NCI-H2081 (cell line): ENCODE data around the gene MPG.
"Not testable (repeated sequence)": the region's sequence is repeated elsewhere in the genome, so short reads cannot be mapped to it uniquely, and the experiment has no call there.

ENCODE experiments used
- DNase-seq, 2 experiments: peaks; one replicate each; lab custom pipeline; 2025; lab: John Stamatoyannopoulos, UW

MPG gene, protein sequence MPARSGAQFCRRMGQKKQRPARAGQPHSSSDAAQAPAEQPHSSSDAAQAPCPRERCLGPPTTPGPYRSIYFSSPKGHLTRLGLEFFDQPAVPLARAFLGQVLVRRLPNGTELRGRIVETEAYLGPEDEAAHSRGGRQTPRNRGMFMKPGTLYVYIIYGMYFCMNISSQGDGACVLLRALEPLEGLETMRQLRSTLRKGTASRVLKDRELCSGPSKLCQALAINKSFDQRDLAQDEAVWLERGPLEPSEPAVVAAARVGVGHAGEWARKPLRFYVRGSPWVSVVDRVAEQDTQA

DNA sequence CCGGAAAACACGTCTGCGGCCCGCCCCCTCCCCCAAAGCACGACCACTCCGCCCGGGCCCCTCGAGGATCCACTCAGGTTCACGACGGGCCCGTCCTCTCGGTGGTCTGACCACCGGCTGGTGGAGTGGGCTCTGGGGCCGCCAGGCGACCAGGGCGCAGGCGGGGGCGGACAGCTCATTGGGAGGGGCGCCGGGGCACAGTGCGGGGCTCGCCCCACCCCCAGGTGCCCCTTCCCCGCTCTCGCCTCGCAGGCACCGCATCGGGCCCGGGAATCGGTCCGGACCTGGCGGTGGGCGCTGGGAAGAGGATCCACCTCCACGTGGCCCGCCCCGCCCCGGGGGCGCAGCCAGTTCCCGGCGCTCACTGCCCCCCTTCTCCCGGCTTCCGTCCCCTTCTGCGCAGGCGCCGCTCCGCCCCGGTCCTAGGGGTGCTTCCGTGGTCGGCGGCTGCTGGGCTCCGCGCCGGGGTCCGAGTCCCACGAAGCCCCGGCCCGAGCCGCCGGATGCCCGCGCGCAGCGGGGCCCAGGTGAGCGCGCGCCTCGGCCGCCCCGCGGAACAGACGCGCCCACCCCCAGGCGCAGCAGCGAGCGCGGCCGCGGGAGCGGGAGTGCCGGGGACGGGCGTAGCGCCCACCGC lies at the start of gene MPG:
Gene MPG (plus strand): TSS at position 419 of the 637 bp plus-strand sequence. CDS start 85 bp downstream, at position 504.
- peak; percentile 75 to 77 for DNase-seq

- DNase-seq: not testable (repeated sequence)
Observed at GRCh38 chr16:30627-31026, 47.4 kb upstream of the MPG start.

GRCh38 chr16:33154-33876 lies 44.7 kb upstream of the MPG start:
- DNase-seq: not testable (repeated sequence)

DNA sequence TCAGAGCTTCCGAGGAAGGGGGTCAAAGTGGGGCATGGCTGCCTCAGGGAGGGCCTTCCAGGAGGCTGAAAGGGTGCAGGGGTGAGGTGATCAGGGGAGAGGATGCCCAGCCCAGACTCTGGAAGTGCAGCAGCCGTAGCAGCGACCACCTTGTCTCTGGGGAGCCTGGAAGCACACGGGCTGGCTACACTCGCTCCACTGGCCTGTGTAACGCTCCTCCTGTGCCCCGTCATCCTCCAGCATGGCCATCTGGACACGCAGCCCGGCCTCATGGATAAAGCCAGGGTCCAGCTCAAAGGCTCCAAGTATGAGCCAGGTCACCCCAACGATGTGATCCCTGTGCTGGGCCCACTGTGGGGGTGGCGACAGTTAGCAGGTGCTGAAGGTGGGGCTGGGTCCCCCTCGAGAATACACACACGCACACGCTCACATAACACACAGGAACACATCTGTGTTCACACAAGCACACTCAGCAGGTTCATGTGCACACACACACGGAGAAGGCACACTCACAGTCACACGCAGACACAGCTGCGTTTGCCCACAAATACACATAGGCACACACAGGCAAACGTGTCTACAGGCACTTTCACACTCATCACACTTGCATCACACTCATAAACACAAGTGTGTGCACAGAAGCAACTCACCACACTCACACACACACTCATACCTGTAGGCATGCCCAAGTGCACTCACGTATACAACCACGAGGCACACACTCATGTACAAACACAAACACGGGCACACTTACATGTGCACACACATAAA lies 44.0 kb upstream of the MPG start:
- DNase-seq: no peak

- no peak for DNase-seq
Observed at GRCh38 chr16:34648-34987, 43.4 kb upstream of the MPG start.

DNA sequence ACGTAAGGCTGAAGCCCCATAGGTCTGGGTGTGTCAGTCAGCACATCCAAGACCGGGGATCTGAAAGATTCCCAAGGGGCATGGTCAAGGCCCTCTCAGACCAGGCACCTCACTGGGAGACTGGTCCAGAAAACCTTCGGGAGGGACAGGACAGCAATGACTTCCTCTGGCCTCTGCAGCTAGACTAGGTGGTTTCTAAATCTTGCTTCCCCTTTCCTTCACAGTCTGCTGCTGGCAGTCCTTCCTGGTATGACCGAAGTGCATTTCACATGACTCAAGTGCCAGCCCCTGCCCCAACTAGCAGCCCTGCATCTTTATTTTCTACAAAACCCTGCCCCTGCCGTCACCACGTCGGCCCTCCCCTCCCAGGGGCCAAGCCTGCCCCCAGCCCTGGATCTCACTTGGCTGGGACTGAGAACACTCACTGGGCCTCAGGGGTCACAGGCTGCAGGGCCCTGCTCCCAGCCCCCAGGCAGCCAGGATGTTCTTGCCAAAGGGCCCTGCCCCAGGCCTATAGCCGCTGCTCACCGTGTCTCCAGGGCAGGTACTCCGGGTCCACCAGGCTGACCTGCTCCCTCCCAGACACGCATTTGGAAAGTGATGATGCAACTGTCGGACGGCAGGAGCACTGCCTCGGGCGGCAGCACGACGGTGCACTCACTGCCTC lies 42.9 kb upstream of the MPG start:
- DNase-seq: no peak

GRCh38 chr16:35678-36305 lies 42.2 kb upstream of the MPG start:
- DNase-seq: no peak

DNA sequence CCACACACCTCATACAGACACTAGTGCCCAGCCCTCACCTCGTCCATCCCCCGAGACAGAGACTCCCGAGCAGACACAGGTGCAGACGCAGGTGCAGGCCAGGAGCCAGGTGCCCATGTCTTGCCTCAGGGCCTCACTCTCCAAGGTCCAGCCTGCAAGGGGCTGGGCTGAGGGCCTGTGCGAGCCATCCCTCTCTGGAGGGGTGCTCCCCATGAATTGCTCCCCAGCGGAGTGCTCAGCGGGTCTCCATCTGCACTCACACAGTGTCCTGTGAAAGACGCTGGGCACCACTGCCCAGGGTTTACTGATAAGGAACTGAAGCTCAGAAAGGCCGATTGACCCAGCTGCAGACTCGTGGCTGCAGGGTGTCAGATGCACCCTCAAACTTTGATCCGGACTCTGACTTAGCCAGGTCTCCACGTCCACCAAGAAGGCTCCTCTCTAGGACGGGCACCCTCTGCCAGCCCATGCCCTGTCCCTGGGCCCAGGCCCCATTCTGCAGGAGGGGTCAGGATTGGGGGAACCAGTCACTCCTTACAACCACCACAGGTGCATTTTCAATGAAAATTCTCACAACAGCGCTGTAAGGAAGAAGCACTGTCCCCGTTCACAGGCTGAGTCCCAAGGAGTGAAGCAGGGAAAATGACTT lies 41.6 kb upstream of the MPG start:
- DNase-seq: no peak

DNA sequence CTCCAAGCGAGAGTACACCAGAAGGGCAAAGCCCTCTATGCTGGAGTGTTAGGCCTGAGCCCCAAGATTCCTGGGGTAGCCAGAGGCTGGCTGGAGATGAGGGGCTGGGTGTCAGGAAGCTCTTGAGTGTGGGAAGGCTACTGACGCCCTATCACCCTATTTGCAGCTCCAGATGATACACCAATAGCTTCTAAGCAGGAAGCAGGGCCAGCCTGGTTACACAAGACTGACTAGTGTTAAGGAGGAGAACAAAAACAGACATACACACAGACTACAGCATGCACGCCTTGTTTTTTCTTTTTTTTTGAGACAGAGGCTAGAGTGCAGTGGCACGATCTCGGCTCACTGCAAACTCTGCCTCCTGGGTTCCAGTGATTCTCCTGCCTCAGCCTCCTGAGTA lies 40.5 kb upstream of the MPG start:
- DNase-seq: no peak

DNA sequence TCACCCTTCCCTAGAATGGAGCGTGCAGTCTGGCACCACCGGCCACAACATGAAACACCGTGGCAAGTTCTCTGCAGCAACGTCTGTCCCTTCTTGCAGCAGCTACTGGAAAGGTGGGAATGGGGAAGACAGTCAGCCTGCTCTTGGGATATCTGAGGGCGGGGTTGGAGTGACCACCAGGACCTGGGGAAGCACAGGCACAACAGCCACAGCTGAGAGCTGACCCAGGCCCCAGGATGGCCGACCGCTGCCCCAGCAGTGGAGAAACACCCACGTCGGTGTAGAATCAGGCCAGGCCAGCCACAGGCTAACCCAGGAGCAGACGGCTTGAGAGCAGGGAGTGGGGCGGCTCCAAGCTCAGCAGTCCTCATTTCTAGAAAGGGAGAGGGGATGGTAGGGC lies 39.8 kb upstream of the MPG start:
- not testable (repeated sequence) for DNase-seq

DNA sequence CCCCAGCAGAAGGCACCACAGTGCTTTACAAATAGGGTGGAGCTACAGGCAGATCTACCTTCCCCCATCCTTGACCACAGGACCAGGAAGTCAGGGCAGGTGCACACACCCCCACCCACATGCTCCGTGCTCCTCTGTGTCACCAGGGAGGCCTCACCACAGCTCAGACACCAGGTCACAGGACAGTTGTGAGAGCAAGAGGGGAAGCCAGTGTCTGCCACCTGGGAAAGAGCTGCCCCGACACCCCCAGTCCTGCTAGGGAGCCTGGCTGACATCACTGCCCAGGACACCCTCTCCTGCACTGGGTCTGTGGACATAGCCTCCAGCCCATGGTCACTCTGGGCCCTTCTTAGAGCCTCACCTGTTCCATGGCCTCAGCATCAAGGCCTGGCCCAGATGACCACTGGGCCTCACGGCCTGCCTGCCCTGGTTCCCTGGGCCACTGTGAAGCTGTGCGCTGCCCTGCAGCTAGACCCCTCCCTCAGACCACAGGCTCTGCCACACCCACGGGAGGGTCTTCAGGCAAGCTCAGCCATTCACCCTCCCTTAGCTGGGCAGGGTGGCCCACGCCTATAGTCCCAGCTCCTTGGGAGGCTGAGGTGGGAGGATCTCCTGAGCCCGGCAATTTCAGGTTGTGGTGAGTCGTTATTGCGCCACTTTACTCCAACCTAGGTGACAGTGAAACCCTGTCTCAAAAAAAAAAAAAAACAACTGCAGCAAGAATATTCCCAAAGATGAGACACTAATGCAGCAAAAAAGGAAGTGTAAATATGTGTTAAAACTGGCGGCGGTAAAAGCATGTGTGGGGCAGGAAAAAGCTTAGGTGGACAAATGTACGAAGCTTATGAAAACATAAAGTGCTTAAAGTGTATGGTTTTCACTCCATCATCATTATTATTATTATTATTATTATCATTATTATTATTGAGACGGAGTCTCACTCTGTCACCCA lies 38.8 kb upstream of the MPG start:
- no peak for DNase-seq

DNA sequence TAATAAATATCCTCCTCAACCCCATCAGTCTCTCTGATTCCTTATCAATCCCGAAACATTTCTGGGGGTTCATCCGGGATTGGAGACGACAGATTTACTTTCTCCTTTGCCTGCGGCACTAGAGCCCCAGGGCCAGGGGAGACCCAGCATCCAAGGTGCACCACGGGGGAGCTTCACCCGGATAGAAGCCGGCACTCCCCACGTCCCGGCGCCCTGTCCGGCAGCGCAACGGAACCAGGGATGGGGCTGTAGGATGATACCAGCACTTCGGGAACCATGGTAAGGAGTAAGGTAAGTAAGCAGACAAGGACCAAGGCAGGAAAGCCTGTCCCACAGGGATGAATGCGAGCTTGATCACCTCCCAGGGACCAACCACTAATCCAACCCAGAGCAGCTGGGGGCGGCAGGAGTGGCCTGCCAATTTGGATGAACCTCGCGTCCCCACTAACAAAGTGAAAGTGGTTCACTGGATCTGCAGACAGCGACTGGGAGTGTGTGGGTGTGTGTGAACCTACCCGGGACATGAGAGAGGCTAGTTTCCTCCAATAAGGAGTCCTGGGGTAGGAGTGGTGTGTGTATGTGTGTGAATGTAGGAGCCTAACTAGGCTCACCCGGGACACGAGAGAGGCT lies 36.5 kb upstream of the MPG start:
- no peak for DNase-seq

GRCh38 chr16:42069-42457 lies 36.0 kb upstream of the MPG start:
- no peak for DNase-seq

GRCh38 chr16:42691-43090 lies 35.3 kb upstream of the MPG start:
- no peak for DNase-seq

- no peak for DNase-seq
Observed at GRCh38 chr16:43294-43693, 34.7 kb upstream of the MPG start.

- DNase-seq: no peak
Observed at GRCh38 chr16:44655-45054, 33.4 kb upstream of the MPG start.

DNA sequence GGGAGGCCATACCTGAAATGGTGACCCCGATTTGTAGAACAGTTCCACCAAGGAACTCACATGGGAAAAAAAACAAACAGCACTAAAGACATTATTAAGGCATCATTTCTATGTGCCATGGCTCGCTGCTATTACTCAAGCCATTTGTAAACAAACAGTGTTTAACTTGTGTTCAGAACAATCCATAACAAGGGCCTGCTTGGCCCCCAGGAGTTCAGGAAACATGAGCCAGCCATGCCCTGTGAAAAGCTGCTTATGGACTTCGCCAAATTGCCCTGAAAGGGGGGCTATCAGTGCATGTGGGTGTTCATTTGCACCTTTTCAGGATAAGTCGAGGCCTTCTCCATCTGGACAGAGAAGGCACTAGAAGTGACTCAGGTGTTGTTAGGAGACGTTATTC lies 32.6 kb upstream of the MPG start:
- peak in 1 of 2 experiments; percentile 61 for DNase-seq

DNA sequence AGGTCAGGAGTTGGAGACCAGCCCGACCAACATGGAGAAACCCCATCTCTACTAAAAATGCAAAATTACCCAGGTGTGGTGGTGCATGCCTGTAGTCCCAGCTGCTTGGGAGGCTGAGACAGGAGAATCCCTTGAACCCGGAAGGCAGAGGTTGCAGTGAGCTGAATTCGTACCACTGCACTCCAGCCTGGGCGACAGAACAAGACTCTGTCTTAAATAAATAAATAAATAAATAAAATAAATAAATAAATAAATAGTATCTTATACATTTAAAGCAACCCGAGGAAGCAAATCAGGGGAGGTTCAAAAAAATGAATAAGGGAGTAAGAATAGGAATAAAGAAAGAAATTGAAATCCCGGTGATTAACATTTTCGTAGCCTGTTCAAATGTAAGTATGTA lies 31.5 kb upstream of the MPG start:
- not testable (repeated sequence) for DNase-seq

GRCh38 chr16:47234-47633 lies 30.8 kb upstream of the MPG start:
- no peak for DNase-seq
